ENCODE data around the gene ITPKC. TPM values are rescaled to one million over a fixed set of nuclear protein-coding genes. Genes with fewer than 3 reads are reported as not detected.
A peak's percentile ranks its signal among the peaks of the same experiment; 100 is the strongest.

The ITPKC gene
- total and polyA plus RNA-seq, 9 of the 15 experiments (the other 6 are each of a cell fraction or from before 2014, with no cell fraction given) = 0.08 to 9.3 (median 5.8) TPM

DNA sequence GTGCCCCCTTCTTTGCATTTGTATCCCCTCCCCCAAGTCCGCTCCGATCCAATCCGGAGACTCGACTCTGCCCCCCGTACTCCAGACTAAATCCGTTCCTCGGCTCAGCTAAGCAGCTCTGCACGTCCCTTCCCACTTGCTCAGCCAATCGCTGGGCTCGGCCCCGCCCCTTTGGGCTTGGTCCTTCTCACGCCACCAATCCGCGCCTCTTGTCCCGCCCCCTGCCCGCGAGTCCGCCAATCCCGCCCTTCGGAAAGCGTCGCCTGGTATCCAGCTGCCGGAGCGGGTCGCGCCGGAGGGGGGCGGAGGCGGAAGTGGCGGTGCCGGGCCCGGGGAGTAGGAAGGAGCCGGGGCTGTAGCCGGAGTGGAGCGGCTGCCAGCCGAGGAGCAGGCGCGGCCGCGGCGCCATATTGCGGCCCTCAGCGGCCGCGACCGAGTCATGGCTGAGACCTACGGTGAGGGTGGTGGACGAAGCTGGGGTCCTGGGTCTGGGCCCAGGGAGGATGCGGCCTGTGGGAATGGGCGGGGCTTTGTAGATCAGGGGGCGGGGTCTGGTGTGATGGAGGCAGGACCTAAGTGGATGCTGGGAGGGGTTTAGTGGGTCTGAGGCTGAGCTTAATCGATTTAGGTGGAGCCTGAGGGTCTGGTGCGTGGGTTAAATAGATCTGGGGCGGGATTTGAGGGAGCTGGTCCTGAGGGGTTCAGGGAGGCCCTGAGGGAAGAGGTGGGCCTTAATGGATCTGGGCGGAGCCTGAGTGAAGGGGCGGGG is 61.2 kb downstream of the ITPKC start, which contains the start of gene RAB4B (continued):
- TF ChIP-seq PREB (CRISPR knock-in tag; IDR thresholded peaks at IDR 0.05) = no peak
- TF ChIP-seq, protein P1, sequence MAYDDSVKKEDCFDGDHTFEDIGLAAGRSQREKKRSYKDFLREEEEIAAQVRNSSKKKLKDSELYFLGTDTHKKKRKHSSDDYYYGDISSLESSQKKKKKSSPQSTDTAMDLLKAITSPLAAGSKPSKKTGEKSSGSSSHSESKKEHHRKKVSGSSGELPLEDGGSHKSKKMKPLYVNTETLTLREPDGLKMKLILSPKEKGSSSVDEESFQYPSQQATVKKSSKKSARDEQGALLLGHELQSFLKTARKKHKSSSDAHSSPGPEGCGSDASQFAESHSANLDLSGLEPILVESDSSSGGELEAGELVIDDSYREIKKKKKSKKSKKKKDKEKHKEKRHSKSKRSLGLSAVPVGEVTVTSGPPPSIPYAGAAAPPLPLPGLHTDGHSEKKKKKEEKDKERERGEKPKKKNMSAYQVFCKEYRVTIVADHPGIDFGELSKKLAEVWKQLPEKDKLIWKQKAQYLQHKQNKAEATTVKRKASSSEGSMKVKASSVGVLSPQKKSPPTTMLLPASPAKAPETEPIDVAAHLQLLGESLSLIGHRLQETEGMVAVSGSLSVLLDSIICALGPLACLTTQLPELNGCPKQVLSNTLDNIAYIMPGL (CRISPR knock-in tag; IDR thresholded peaks at IDR 0.05) = no peak; the same call in 1 of the 2 replicates
- TF ChIP-seq MYBL2 (IDR thresholded peaks at IDR 0.05; ENCODE audit: low read depth) = no peak
- no peak for TF ChIP-seq MYBL2 (CRISPR knock-in tag; IDR thresholded peaks at IDR 0.05; ENCODE audit: borderline replicate concordance)
- 0 out of 2 replicates have a peak, but pooled peaks have one; percentile 43 for TF ChIP-seq ATF1 (CRISPR knock-in tag; IDR thresholded peaks at IDR 0.05)
- TF ChIP-seq ATF1 (tag; IDR thresholded peaks at IDR 0.05) = peak; percentile 73; the same call in 1 of the 2 replicates
- TF ChIP-seq GABPA (tag; conservative IDR thresholded peaks at IDR 0.05; ENCODE audit: low read depth) = peak; percentile 92
- TF ChIP-seq YY1 (IDR thresholded peaks at IDR 0.05; ENCODE audit: borderline replicate concordance in 1 of 3, control insufficient read depth in 1 of 3, extremely low read depth in 1 of 3, insufficient read depth in 3 of 3, insufficient read length in 1 of 3, insufficient replicate concordance in 2 of 3, low read depth in 1 of 3, low read length in 2 of 3) = peak; percentile 35 to 89 (median 84)
- no peak for TF ChIP-seq RAD51 (IDR thresholded peaks at IDR 0.05; ENCODE audit: borderline replicate concordance, low read depth)
- TF ChIP-seq, protein P2, sequence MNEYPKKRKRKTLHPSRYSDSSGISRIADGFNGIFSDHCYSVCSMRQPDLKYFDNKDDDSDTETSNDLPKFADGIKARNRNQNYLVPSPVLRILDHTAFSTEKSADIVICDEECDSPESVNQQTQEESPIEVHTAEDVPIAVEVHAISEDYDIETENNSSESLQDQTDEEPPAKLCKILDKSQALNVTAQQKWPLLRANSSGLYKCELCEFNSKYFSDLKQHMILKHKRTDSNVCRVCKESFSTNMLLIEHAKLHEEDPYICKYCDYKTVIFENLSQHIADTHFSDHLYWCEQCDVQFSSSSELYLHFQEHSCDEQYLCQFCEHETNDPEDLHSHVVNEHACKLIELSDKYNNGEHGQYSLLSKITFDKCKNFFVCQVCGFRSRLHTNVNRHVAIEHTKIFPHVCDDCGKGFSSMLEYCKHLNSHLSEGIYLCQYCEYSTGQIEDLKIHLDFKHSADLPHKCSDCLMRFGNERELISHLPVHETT (CRISPR knock-in tag; conservative IDR thresholded peaks at IDR 0.05 in 1 of 2, IDR thresholded peaks at IDR 0.05 in 1 of 2) = peak in 1 of 2 experiments; percentile 74; a peak in 2 of 4 replicates
- peak; percentile 96 for TF ChIP-seq ZFX (CRISPR knock-in tag; IDR thresholded peaks at IDR 0.05)
- no peak for TF ChIP-seq LARP7 (IDR thresholded peaks at IDR 0.05)
- no peak for TF ChIP-seq STAT5A (IDR thresholded peaks at IDR 0.05; ENCODE audit: borderline replicate concordance, low read length)
